Fibroblast of the aortic adventitia (primary cell): ENCODE data around the gene GALNS. TPM values are rescaled to one million over a fixed set of nuclear protein-coding genes. Genes with fewer than 3 reads are reported as not detected.

Experiments
- DNase-seq: peaks from one replicate; pipeline ENCODE4 v3.0.0-alpha.2; 2010; ENCODE audit warnings: low read depth
- H3K4me3 ChIP-seq: 2 replicates; pipeline ENCODE4 v1.5.1; 2011; ENCODE audit warnings: low read depth, mild to moderate bottlenecking, control low read depth, low read length, moderate library complexity
- total RNA-seq: library from RNA; depleted of rRNA; stranded (reverse); fragments of >200 nt; gene quantifications from 2 replicates; pipeline ENCODE4 v1.2.3, GENCODE V29; 2012; ENCODE audit warnings: low replicate concordance
- TF ChIP-seq, protein P1 (sequence below): IDR thresholded peaks from 2 replicates; pipeline ENCODE4 v1.5.1; 2011; ENCODE audit warnings: mild to moderate bottlenecking, low read length, control low read depth, inconsistent platforms; ENCODE audit not compliant: insufficient read depth

Gene GALNS
- total RNA-seq, 1 donor = 22.5 TPM

DNA sequence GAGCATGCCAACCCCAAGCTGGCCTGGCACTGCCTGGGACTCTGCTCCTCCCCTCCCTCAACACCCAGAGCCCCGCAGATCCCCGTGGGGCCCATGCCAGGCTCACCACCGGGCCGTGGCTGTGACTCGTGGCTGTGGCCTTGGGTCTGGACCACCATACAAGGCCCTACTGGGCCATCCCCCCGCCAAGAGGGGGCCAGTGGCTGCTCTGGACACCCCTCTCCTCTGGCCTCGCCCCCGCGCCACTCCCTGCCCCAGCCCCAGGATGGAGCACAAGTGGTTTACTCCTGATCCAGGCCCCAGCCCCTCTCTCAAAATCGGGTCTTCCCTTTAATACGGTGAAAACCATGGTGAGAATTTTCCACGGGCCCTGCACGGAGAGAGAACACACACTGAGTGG is 6.7 kb upstream of the GALNS start:
- DNase-seq = no peak
- H3K4me3 ChIP-seq = no peak overlapping the region
- TF ChIP-seq, protein P1, sequence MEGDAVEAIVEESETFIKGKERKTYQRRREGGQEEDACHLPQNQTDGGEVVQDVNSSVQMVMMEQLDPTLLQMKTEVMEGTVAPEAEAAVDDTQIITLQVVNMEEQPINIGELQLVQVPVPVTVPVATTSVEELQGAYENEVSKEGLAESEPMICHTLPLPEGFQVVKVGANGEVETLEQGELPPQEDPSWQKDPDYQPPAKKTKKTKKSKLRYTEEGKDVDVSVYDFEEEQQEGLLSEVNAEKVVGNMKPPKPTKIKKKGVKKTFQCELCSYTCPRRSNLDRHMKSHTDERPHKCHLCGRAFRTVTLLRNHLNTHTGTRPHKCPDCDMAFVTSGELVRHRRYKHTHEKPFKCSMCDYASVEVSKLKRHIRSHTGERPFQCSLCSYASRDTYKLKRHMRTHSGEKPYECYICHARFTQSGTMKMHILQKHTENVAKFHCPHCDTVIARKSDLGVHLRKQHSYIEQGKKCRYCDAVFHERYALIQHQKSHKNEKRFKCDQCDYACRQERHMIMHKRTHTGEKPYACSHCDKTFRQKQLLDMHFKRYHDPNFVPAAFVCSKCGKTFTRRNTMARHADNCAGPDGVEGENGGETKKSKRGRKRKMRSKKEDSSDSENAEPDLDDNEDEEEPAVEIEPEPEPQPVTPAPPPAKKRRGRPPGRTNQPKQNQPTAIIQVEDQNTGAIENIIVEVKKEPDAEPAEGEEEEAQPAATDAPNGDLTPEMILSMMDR = no peak

DNA sequence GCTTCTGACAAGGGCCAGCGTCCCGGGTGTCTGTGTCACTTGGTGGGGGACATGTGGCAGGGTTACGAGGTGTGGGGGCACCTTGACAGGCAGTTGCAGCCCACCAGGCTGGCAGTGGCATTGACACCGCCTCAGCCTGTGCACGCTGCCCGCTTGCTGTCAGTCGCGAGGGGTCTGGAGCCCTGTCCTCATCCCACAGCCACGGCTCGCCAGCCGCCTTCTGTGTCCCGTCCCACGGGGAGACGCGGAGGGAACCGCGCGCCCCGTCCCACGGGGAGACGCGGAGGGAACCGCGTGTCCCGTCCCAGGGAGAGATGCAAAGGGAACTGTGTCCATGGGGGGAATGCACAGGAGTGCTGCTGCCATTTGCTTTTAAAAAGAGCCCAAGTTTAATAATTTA is 6.2 kb upstream of the GALNS start:
- DNase-seq = no peak
- TF ChIP-seq, protein P1 = no peak
- H3K4me3 ChIP-seq = no peak overlapping the region

GRCh38 chr16:88861359-88861758 is 4.6 kb upstream of the GALNS start:
- TF ChIP-seq, protein P1 = no peak
- no peak for DNase-seq

GRCh38 chr16:88859381-88860091 is 2.8 kb upstream of the GALNS start:
- TF ChIP-seq, protein P1 = no peak
- no peak for DNase-seq
- no peak overlapping the region for H3K4me3 ChIP-seq

More at GRCh38 chr16:88861359-88861758, 4.6 kb upstream of the GALNS start:
- H3K4me3 ChIP-seq = no peak overlapping the region

DNA sequence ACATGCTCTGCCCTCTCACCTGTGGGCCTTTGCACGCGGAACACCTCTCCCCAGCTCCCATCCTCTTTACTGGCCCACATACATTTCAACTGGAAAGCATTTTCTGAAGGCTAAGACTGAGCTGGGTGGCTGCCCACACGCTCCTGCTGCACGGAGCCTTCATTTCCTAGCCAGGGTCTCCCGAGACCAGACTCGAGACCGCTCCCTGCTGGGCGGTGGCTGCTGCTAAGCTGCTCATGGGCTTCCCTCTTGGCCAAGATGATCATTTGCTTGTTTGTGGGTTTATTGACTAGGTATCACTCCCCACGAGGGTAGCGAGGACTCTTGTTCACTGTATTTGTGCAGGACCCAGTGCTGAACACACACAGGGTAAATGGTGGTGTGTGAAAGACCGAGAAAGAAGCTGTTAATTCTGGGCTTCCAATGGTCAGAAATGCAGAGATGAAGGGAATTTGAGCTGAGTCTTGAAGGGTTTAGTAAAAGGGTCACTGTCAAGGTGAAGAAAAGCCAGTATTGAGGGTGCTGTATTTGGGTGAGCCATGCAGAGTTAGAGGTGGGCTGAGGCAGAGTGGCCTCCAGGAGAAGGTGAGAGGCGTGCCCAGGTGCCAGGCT is 1.1 kb upstream of the GALNS start:
- TF ChIP-seq, protein P1 = peak; percentile 89
- peak overlapping the region; percentile 98 for H3K4me3 ChIP-seq
- peak; percentile 75 for DNase-seq

GRCh38 chr16:88856122-88856827 is 472 bp downstream of the GALNS start:
- H3K4me3 ChIP-seq = peak overlapping the region; percentile 81
- TF ChIP-seq, protein P1 = no peak
- no peak for DNase-seq
